BLaER1 treated with 17β-estradiol and CSF1 and Interleukin-3, amounts not matched to agents 10 nM and 100 nM (cell line): Measurements from ENCODE around the gene NIP7.
"Not testable (repeated sequence)": the region's sequence is repeated elsewhere in the genome, so short reads cannot be mapped to it uniquely, and the experiment has no call there.

Experiments used
- H3K27ac ChIP-seq, 11 experiments: shearing (Covaris generic); formaldehyde crosslinking; 2 replicates each; pipeline ENCODE4 v1.8.1; 2022
- H3K27me3 ChIP-seq, 11 experiments: shearing (Covaris generic); formaldehyde crosslinking; 2 replicates each; pipeline ENCODE4 v1.8.1; 2022
- H3K36me3 ChIP-seq, 11 experiments: shearing (Covaris generic); formaldehyde crosslinking; 2 replicates each; pipeline ENCODE4 v1.8.1; 2022
- H3K4me1 ChIP-seq, 10 experiments: shearing (Covaris generic); formaldehyde crosslinking; 2 replicates each; pipeline ENCODE4 v1.8.1; 2022
- H3K4me2 ChIP-seq, 11 experiments: shearing (Covaris generic); formaldehyde crosslinking; 2 replicates each; pipeline ENCODE4 v1.8.1; 2022
- H3K4me3 ChIP-seq, 10 experiments: shearing (Covaris generic); formaldehyde crosslinking; 2 replicates each; pipeline ENCODE4 v1.8.1; 2022
- H3K9ac ChIP-seq, 11 experiments: shearing (Covaris generic); formaldehyde crosslinking; 2 replicates each; pipeline ENCODE4 v1.8.1; 2022
- H3K9me3 ChIP-seq, 11 experiments: shearing (Covaris generic); formaldehyde crosslinking; replicated peaks in 1 of 11; 2 replicates each; pipeline ENCODE4 v1.8.1; 2022
- H4K20me1 ChIP-seq, 11 experiments: shearing (Covaris generic); formaldehyde crosslinking; 2 replicates each; pipeline ENCODE4 v1.8.1; 2022
- Cebpa-rat ChIP-seq, 11 experiments: shearing (Covaris generic); IDR thresholded peaks; 2 replicates each; pipeline ENCODE4 v1.8.1; 2022

NIP7 gene

DNA sequence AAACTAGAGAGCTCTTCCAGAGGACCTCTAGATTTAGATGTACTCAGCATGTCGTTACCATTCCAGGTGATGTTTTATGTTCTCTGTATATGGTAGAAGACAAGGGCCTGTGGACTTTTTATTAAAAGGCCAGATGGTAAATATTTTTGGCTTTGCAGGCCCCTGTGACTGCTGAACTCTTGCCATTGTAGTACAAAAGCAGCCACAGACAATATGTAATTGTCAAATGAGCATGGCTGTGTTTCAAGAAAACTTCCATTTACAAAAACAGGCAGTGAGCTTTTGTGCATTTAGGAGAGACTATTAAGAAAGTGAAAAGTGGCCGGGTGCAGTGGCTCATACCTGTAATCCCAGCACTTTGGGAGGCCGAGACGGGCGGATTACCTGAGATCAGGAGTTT, 4.6 kb downstream of the NIP7 start:
- H3K4me2 ChIP-seq, result peak overlapping the region in 1 of 11 experiments; percentile 68; a peak in 1 of 22 replicates
- H3K9ac ChIP-seq, result no peak overlapping the region
- peaks cover 19 to 64% (median 43%) of the 10 kb centered on the region in 10 experiments for H3K4me1 ChIP-seq
- H3K27me3 ChIP-seq, result no peaks in the 10 kb centered on the region
- TF ChIP-seq Cebpa-rat (IDR thresholded peaks at IDR 0.05), result no peak
- H3K9me3 ChIP-seq, result no peaks in the 10 kb centered on the region
- no peak overlapping the region for H3K4me3 ChIP-seq
- no peak overlapping the region for H3K27ac ChIP-seq
- H4K20me1 ChIP-seq, result peaks cover 0 to 46% (median 14%) of the 10 kb centered on the region in 11 experiments; a peak in 12 of 22 replicates
- H3K36me3 ChIP-seq, result peaks cover 40 to 87% (median 72%) of the 10 kb centered on the region in 11 experiments

DNA sequence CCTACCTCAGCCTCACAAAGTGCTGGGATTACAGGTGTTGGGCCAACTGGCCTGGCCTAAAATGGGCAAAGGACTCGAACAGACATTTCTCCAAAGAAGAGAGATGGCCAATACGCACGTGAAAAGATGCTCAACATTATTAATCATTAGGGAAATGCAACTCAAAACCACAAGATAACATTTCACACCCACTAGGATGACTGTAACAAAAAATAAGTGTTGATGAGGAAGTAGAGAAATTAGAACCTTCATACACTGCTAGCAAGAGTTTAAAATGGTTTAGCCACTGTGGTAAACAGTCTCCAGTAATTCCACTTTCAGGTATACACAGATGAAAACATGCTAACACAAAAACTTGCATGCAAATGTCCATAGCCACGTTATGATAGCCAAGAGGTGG, 6.4 kb downstream of the NIP7 start:
- no peak for TF ChIP-seq Cebpa-rat (IDR thresholded peaks at IDR 0.05)
- Histone ChIP-seq H3K9me3 (no peaks in the 10 kb centered on the region), H3K27ac (peak overlapping the region in 4 of 11 experiments; percentile 2 to 60 (median 46); a peak in 8 of 22 replicates)

GRCh38 chr16:69346683-69347082, 7.1 kb downstream of the NIP7 start:
- peaks cover 6 to 51% (median 30%) of the 10 kb centered on the region in 10 experiments; a peak in 19 of 20 replicates for H3K4me1 ChIP-seq
- H3K9ac ChIP-seq, result no peak overlapping the region
- H3K27me3 ChIP-seq, result no peaks in the 10 kb centered on the region
- peak overlapping the region in 6 of 11 experiments; percentile 23 to 79 (median 67); a peak in 11 of 22 replicates for H3K4me2 ChIP-seq
- peak overlapping the region in 4 of 11 experiments; percentile 2 to 60 (median 40); a peak in 4 of 22 replicates for H3K27ac ChIP-seq
- no peak overlapping the region for H3K4me3 ChIP-seq
- H4K20me1 ChIP-seq, result peaks cover 0 to 41% (median 14%) of the 10 kb centered on the region in 11 experiments; a peak in 11 of 22 replicates
- peaks cover 50 to 96% (median 82%) of the 10 kb centered on the region in 11 experiments for H3K36me3 ChIP-seq
- no peaks in the 10 kb centered on the region for H3K9me3 ChIP-seq
- no peak for TF ChIP-seq Cebpa-rat (IDR thresholded peaks at IDR 0.05)

More for the DNA sequence above, 6.4 kb downstream of the NIP7 start:
- Histone ChIP-seq H3K27me3 (no peaks in the 10 kb centered on the region), H3K4me1 (peaks cover 13 to 58% (median 37%) of the 10 kb centered on the region in 10 experiments), H3K36me3 (peaks cover 51 to 96% (median 82%) of the 10 kb centered on the region in 11 experiments), H3K9ac (peak overlapping the region in 1 of 11 experiments; percentile 41; a peak in 2 of 22 replicates), H3K4me2 (peak overlapping the region in 8 of 11 experiments; percentile 18 to 79 (median 66); a peak in 14 of 22 replicates), H4K20me1 (peaks cover 0 to 46% (median 14%) of the 10 kb centered on the region in 11 experiments; a peak in 12 of 22 replicates), H3K4me3 (no peak overlapping the region)

GRCh38 chr16:69348222-69348621, 8.7 kb downstream of the NIP7 start:
- no peak overlapping the region for H3K4me2 ChIP-seq
- H4K20me1 ChIP-seq, result peaks cover 0 to 40% (median 8%) of the 10 kb centered on the region in 11 experiments; a peak in 10 of 22 replicates
- no peak overlapping the region for H3K9ac ChIP-seq
- peaks cover 48 to 96% (median 80%) of the 10 kb centered on the region in 11 experiments for H3K36me3 ChIP-seq
- no peak for TF ChIP-seq Cebpa-rat (IDR thresholded peaks at IDR 0.05)
- no peak overlapping the region for H3K4me3 ChIP-seq
- H3K27ac ChIP-seq, result no peak overlapping the region
- peaks cover 3 to 37% (median 21%) of the 10 kb centered on the region in 10 experiments; a peak in 16 of 20 replicates for H3K4me1 ChIP-seq
- no peaks in the 10 kb centered on the region for H3K9me3 ChIP-seq
- H3K27me3 ChIP-seq, result no peaks in the 10 kb centered on the region

DNA sequence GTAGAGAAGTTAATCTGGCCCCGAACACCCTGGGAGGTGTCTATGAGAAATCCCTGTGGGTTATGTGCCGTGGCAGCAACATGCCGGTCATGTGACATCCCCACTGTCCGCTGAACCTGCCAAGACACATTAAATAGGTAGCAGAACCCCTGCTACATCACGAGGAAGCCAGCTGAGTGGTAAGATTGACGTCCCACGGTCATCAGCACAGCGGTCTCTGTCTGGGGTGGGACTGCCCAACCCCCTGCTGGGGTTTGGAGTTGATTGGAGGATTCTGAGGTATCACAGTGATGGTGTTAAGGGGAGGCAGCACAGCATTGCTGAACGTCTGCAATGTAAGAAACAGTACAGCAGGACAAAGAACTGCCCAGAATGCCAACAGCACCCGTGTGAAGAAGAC, 10.0 kb downstream of the NIP7 start:
- H3K4me3 ChIP-seq, result no peak overlapping the region
- TF ChIP-seq Cebpa-rat (IDR thresholded peaks at IDR 0.05), result no peak
- no peak overlapping the region for H3K4me2 ChIP-seq
- peaks cover 3 to 33% (median 21%) of the 10 kb centered on the region in 10 experiments; a peak in 18 of 20 replicates for H3K4me1 ChIP-seq
- 0 out of 22 replicates have a peak overlapping the region, but pooled peaks of 1 of the 11 experiments have one; percentile 2 for H3K9ac ChIP-seq
- no peaks in the 10 kb centered on the region for H3K27me3 ChIP-seq
- no peaks in the 10 kb centered on the region for H3K9me3 ChIP-seq
- H4K20me1 ChIP-seq, result peaks cover 0 to 28% (median 0%) of the 10 kb centered on the region in 11 experiments; a peak in 8 of 22 replicates
- H3K27ac ChIP-seq, result no peak overlapping the region
- H3K36me3 ChIP-seq, result peaks cover 39 to 96% (median 76%) of the 10 kb centered on the region in 11 experiments

DNA sequence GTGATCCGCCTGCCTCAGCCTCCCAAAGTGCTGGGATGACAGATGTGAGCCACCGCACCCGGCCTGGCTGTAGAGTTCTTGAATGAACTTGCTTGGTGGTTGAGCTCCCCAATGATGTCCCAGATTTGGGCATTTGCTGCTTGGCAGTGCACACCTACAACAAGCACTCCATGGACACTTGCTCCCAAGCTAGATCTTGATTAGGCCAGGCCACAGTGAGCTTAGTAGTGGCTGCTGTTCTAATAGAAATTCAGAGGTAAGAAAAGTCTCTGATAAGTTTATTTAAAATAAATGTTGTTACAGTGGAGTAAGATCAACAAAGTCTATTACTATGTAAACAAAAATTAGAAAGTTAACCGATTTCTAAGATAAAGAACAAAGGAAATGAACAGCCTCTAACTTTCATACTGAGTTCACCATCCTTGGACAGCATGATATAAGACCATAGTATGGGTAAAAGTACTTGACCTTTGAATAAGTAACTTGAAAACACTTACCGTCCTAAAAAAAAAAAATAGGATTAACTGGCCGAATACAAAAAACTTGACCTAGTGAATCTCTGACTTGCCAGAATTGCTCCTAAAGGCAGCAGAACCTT, 11.1 kb downstream of the NIP7 start:
- Histone ChIP-seq H3K36me3 (peaks cover 39 to 96% (median 74%) of the 10 kb centered on the region in 11 experiments), H3K27ac (no peak overlapping the region), H3K9me3 (no peaks in the 10 kb centered on the region), H3K4me3 (no peak overlapping the region), H4K20me1 (peaks cover 0 to 17% (median 0%) of the 10 kb centered on the region in 11 experiments; a peak in 4 of 22 replicates), H3K9ac (no peak overlapping the region), H3K4me2 (no peak overlapping the region), H3K4me1 (peaks cover 2 to 23% (median 17%) of the 10 kb centered on the region in 10 experiments; a peak in 19 of 20 replicates), H3K27me3 (no peaks in the 10 kb centered on the region)
- TF ChIP-seq Cebpa-rat (IDR thresholded peaks at IDR 0.05), result no peak

DNA sequence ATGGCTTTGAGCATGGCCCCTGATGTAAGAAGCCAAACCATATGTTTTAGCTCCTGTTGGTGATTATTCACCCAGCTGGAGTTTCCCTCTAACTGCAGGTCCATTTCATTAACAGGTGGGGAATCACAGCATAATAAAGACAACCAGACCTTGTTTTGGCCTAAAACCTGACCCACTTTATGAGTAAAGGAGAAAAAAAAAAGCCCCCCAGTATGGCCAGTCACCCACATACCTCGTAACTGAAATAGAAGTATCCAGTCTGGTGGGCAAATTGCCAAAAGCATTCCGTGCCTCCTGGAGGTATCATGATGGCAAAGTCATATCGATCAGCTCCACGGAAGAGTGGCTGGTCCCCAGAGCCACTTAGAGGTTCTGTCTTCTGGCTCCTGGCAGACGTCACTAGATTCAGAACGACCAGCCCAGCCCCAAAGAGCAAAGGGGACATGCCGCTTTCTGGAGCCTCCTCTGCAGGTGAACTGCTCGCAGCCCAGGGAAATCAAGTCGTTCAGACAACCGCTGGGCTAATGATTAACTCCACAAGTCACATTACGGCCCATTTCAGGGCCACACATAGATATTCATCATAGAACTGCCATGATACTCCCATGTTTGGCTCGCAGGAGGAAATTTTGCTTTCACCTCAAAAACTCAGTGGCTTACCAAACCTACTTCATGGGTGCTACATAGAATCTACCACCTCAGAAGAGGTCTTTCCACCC, 11.9 kb downstream of the NIP7 start, which contains the start of gene TMED6:
Gene TMED6, minus strand, starts transcription at position 478 of the 719 bp plus-strand sequence. Its CDS starts 33 bp downstream, at position 445.
- H3K27me3 ChIP-seq, result no peaks in the 10 kb centered on the region
- peaks cover 0 to 32% (median 9%) of the 10 kb centered on the region in 10 experiments; a peak in 18 of 20 replicates for H3K4me1 ChIP-seq
- H3K9me3 ChIP-seq, result no peaks in the 10 kb centered on the region
- no peak within 1 kb of the TSS for H3K4me3 ChIP-seq
- peaks cover 0 to 11% (median 0%) of the 10 kb centered on the region in 11 experiments; a peak in 3 of 22 replicates for H4K20me1 ChIP-seq
- no peak within 1 kb of the TSS for H3K9ac ChIP-seq
- peaks cover 39 to 94% (median 74%) of the 10 kb centered on the region in 11 experiments for H3K36me3 ChIP-seq
- no peak for TF ChIP-seq Cebpa-rat (IDR thresholded peaks at IDR 0.05)
- H3K27ac ChIP-seq, result peak within 1 kb of the TSS in 1 of 11 experiments; percentile 28; a peak in 1 of 22 replicates
- no peak within 1 kb of the TSS for H3K4me2 ChIP-seq

- peaks cover 0 to 42% (median 3%) of the 10 kb centered on the region in 11 experiments; a peak in 6 of 22 replicates for H4K20me1 ChIP-seq
- H3K27me3 ChIP-seq, result not testable (repeated sequence)
Measured at GRCh38 chr16:69360070-69360469, 20.5 kb downstream of the NIP7 start.

More at GRCh38 chr16:69360070-69360469, 20.5 kb downstream of the NIP7 start:
- H3K4me3 ChIP-seq, H3K9me3 ChIP-seq, H3K9ac ChIP-seq: not testable (repeated sequence)
- Histone ChIP-seq H3K27ac (peak overlapping the region in 5 of 11 experiments; percentile 7 to 72 (median 29); a peak in 3 of 22 replicates), H3K4me1 (peaks cover 0 to 80% (median 50%) of the 10 kb centered on the region in 10 experiments), H3K36me3 (peaks cover 25 to 57% (median 38%) of the 10 kb centered on the region in 11 experiments), H3K4me2 (peak overlapping the region in 6 of 11 experiments; percentile 4 to 27 (median 10); a peak in 7 of 22 replicates)
